NCI-H1092 treated with DMSO at 0.1 percent for 48 hours (cell line): Measurements from ENCODE around the gene DVL1.

Source experiments
- DNase-seq: peaks from one replicate; lab custom pipeline; 2025; lab: John Stamatoyannopoulos, UW

The DVL1 gene

DNA sequence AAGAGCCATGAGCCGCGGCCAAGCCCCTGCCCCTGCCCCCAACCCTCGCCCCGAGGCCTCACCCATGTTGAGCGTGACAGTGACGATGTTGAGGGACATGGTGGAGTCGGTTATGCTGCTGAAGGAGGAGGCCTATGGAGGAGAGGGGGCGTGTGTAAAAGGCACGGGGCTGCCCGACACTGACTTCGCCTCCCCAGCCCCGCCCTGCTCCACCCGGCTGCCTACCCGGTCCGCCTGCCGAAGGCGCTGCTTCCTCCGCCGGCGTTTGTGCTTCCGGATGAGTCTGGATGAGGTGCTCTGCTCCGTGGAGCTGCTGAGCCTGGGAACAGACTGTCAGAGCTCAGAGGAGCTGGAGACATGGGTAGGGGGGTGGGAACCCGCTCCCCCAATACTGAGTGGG is 9.0 kb downstream of the DVL1 start:
- no peak for DNase-seq

- DNase-seq, result no peak
These were observed 10.9 kb downstream of the DVL1 start for GRCh38 chr1:1338278-1338677.

DNA sequence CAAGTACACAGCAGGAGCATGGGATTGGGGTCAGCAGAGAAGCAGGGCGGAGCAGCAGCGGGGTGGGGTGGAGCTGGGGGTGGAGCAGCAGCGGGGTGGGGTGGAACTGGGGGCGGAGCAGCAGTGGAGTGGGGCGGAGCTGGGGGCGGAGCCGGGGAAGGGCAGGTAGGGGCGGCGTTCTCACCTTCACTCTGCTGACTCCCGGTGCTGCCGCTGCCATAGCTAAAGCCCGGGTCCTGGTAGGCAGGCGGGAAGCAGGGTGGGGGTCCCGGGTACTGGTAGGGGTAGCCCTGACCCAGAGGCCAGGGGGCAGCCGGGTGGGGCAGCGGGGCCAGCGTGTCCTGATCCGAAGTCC is 11.4 kb downstream of the DVL1 start:
- DNase-seq, result no peak

- DNase-seq, result no peak
These were observed 12.1 kb downstream of the DVL1 start for GRCh38 chr1:1336931-1337792.

GRCh38 chr1:1336446-1336845 is 12.8 kb downstream of the DVL1 start:
- no peak for DNase-seq

DNA sequence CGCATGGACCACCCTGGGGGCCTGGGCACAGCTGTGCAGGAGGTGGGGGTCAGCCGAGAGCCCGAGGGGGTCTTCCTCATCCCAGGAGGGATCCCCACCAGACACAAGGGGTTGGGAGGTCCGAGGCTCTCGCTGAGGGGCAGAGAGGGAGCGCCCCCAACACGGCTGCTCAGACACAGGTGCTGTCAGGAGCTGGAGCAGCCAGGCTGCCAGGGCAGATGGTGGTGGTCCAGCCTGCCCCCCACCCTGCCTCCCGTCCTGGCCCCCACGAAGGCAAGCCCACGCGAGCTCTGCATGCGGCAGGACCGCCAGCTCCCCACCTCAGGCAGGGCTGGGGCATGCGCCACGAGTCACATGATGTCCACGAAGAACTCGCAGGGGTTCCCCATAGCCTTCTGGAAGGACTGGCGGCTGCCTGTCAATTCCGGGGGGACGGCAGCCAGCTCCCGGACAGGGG is 13.4 kb downstream of the DVL1 start:
- DNase-seq, result no peak

- no peak for DNase-seq
These were observed 13.9 kb downstream of the DVL1 start for GRCh38 chr1:1335283-1335682.

DNA sequence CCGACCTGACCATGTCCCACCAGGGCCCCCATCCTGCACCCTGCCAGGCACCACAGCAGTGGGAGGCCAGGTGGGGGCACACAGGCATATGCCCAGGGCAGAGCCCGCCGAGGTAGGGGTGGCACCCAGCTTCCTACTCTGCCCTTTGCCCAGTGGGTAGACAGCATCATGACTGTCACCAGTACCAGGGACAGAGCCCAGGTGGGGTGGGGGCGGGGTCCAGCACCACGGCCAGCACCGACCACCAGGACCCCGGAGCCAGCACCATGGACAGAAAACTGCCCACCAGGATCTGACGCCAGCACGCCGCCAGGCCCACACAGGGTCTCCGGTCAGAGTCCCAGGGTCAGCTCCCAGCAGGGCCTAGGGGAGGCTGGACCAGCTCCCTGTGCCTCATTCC is 14.4 kb downstream of the DVL1 start:
- no peak for DNase-seq

GRCh38 chr1:1333551-1334241 is 15.5 kb downstream of the DVL1 start:
- no peak for DNase-seq

DNA sequence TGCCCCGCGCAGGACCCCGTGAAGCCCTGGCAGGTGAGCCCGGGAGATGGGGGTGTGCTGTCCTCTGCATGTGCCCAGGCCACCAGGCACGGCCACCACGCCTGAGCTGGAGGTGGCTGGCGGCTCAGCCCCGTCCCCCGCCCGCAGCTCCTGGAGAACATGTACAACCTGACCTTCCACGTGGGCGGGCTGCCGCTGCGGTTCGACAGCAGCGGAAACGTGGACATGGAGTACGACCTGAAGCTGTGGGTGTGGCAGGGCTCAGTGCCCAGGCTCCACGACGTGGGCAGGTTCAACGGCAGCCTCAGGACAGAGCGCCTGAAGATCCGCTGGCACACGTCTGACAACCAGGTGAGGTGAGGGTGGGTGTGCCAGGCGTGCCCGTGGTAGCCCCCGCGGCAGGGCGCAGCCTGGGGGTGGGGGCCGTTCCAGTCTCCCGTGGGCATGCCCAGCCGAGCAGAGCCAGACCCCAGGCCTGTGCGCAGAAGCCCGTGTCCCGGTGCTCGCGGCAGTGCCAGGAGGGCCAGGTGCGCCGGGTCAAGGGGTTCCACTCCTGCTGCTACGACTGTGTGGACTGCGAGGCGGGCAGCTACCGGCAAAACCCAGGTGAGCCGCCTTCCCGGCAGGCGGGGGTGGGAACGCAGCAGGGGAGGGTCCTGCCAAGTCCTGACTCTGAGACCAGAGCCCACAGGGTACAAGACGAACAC is 16.3 kb downstream of the DVL1 start:
- no peak for DNase-seq

GRCh38 chr1:1332031-1332755 is 17.0 kb downstream of the DVL1 start:
- DNase-seq, result no peak

GRCh38 chr1:1331068-1331965 is 17.9 kb downstream of the DVL1 start, which contains the start of gene TAS1R3:
TAS1R3 (plus strand) TSS chr1:1331280; CDS start chr1:1331346, 66 bp downstream.
- no peak for DNase-seq

- DNase-seq, result no peak
These were observed 18.7 kb downstream of the DVL1 start for GRCh38 chr1:1330366-1331067.

DNA sequence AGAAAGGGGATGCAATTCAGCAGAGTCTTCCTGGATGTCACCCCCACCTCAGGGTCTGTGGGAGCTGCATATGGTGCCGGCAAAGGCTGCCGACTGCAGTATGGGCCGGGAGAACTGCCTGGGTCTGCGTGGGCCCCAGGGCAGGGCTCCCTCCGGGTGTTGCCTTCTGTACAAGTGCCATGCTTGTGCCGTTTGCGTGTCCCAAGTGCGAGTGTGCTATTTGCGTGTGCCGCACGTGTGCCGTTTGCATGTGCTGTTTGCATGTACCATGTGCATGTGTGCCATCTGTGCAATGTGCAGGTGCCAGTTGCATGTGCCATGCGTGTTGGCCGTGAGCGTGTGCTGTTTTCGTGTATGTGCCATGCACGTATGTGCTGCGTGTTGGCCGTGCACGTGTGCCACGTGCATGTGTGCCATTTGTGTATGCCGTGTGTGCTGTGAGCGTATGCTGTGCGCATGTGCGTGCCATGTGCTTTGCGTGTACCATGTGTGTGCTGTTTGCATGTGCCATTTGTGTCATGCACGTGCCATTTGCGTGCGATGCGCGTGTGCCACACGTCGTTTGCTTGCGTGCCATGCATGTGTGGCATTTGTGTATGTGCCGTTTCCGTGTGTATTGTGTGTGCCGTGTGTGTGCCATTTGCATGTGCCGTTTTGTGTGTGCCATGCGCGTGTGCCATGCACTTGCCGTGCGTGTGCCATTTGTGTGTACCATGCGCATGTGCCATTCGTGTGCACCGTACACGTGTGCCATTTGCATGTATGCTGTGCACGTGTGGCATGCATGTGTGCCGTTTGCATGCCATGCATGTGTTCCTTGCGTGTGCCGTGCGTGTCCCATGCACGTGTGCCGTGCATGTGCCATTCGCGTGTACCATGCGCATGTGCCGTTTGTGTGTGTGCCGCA is 19.7 kb downstream of the DVL1 start:
- DNase-seq, result no peak

- DNase-seq, result no peak
These were observed 21.0 kb downstream of the DVL1 start for GRCh38 chr1:1328254-1328653.

DNA sequence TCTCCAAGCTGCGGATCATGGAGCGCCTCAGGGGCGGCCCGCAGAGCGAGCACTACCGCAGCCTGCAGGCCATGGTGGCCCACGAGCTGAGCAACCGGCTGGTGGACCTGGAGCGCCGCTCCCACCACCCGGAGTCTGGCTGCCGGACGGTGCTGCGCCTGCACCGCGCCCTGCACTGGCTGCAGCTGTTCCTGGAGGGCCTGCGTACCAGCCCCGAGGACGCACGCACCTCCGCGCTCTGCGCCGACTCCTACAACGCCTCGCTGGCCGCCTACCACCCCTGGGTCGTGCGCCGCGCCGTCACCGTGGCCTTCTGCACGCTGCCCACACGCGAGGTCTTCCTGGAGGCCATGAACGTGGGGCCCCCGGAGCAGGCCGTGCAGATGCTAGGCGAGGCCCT is 21.9 kb downstream of the DVL1 start:
- no peak for DNase-seq

GRCh38 chr1:1326075-1326605 is 23.1 kb downstream of the DVL1 start:
- no peak for DNase-seq

DNA sequence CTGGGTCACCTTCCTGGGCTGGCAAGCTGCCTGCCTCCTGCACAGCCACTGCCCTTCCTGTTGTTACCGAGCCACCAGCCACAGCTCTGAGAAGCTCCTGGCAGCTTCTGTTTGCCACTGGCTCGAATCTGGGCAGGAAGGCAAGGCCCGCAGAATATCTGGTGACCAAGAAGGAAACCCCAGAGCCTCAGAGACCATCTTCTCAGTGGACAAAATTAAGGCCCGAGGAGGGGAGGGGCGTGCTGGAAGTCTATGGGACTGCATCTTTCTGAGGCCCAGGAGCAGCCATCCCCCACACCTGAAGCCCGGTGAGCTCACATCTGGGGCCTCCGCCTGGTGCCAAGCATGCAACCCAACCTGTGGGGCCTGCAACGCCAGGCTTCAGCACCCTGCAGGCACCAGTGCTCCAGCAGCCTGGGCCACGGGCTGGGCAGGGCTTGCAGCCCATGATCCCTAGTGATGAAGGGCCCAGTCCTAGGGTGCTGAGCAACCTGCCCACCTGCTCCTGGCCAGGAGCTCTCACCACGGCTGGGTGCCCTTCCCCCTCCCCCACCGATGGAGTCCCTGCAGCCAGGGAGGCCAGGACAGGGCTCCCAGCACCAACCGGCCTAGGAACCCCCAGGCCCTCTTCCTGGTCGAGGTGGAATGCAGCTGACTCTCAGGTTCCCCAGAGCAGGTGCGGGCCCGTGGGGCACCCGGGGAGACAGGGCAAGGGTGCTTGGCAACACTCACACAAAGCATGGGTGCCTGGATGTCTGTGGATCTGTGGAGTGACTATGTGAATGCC is 23.7 kb downstream of the DVL1 start:
- no peak for DNase-seq
